Urinary bladder (tissue), 4 donors: ENCODE measurements around the gene CPLX1. TPM values are rescaled to one million over a fixed set of nuclear protein-coding genes. Genes with fewer than 3 reads are reported as not detected.
"Not testable (repeated sequence)": the region's sequence is repeated elsewhere in the genome, so short reads cannot be mapped to it uniquely, and the experiment has no call there.

ENCODE experiments used
- DNase-seq: peaks from one replicate; pipeline ENCODE4 v3.0.0-alpha.2; 2015; ENCODE audit errors: extremely low spot score
- H3K27ac ChIP-seq: one replicate; pipeline ENCODE4 v1.5.1; 2013; ENCODE audit warnings: low read depth, mild to moderate bottlenecking, moderate library complexity
- H3K36me3 ChIP-seq: one replicate; pipeline ENCODE4 v1.6.1; 2013; ENCODE audit warnings: mild to moderate bottlenecking, moderate library complexity; ENCODE audit not compliant: insufficient read depth
- H3K4me1 ChIP-seq: one replicate; pipeline ENCODE4 v1.6.1; 2013; ENCODE audit warnings: mild to moderate bottlenecking, moderate library complexity; ENCODE audit not compliant: insufficient read depth
- H3K4me3 ChIP-seq: one replicate; pipeline ENCODE4 v1.5.1; 2013; ENCODE audit warnings: low read depth, low read length
- WGBS: extraction: QIAGEN DNeasy Blood & Tissue Kit; methylation state at CpG from one replicate; pipeline ENCODE4 v1.1.7; 2013; 5-methylcytosine and 5-hydroxymethylcytosine counted together
- polyA plus RNA-seq: library from polyadenylated mRNA; stranded (reverse); fragments of 200-250 nt; gene quantifications from one replicate; pipeline ENCODE4 v1.2.3, GENCODE V29; 2013
- total RNA-seq: library from RNA; depleted of rRNA; stranded (reverse); fragments of >200 nt; gene quantifications from one replicate; pipeline ENCODE4 v1.2.3, GENCODE V29; 2014
- donor health status: healthy with polysubstance abuse.
- donor health status: healthy.

Gene CPLX1
- total and polyA plus RNA-seq, 2 donors, result 0.48 to 3.6 TPM

DNA sequence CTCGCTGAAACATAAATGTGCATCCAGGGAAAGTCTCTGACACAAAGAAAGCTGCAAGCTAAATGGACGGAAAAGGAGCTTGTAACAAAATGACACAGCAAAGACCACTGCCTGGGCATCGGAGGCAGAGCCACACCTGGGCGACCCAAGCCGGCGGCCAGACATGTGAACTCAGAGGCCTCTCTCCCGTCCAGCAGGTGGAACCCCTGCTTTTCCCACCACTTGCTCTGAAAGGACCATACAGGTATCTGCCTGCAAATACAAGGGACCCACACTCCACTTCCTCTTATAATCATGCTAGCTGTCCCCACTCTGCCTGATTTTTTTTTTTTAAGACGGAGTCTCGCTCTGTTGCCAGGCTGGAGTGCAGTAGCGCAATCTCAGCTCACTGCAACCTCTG, 12.0 kb downstream of the CPLX1 start:
- 54% methylated on average over 10 of the region's 10 CpGs for WGBS
- H3K27ac ChIP-seq, result no peak overlapping the region
- DNase-seq, result no peak
- H3K4me3 ChIP-seq, result no peak overlapping the region
- no peaks in the 10 kb centered on the region for H3K4me1 ChIP-seq
- no peaks in the 10 kb centered on the region for H3K36me3 ChIP-seq

DNA sequence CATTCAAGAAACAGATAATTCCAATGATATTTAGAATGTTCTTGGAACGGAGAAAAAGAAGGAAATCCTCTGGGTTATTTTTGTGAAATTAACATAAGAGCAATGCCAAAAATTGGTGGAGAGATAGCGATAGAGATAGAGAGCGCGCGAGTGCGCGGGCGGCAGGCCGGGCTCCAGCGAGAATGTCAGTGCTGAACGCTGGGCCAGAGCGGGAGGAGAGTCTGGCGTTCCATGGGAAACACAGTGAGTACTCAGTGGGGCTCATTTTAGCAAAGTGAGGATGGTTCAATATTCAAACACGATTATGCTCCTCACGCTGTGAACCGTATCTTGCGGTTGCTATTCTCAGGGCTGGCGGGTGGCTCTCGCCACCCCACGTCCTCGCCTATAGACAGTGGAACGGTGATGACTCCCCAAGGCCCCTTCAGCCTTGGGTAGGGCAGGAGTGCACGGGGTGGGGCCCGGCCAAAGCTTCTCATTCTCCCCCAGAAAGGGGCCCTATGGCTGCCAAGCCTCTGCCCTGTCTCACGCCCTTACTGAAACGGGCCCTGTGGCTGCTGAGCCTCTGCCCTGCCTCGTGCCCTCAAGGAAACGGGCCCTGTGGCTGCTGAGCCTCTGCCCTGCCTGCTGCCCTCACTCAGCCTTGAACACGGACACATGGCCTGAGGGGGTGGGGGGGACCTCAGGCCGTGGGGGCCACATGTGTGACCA, 16.9 kb downstream of the CPLX1 start:
- DNase-seq, result no peak

DNA sequence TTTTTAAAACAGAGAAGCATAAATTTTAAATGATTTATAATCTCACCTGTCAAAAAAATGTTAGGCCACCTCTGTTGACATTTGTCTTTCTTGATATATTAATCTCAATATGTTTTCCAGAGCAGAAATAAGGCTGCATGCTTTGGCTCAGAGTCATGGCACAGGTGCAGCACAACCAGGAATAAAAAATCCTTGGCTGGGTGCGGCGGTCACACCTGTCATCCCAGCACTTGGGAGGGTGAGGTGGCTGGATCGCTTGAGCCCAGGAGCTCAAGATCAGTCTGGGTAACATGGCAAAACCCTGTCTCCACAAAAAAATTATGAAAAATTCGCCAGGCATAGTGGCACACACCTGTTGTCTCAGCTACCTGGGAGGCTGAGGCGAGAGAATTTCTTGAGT, 18.1 kb downstream of the CPLX1 start:
- DNase-seq, result no peak
- 80% methylated on average over 5 of the region's 5 CpGs for WGBS
- no peak overlapping the region for H3K27ac ChIP-seq
- H3K4me3 ChIP-seq, result no peak overlapping the region
- H3K4me1 ChIP-seq, result no peaks in the 10 kb centered on the region
- no peaks in the 10 kb centered on the region for H3K36me3 ChIP-seq

More for the DNA sequence above, 16.9 kb downstream of the CPLX1 start:
- WGBS, result 51% methylated on average over 30 of the region's 30 CpGs
- H3K4me3 ChIP-seq, result no peak overlapping the region
- no peak overlapping the region for H3K27ac ChIP-seq
- H3K36me3 ChIP-seq, result no peaks in the 10 kb centered on the region
- H3K4me1 ChIP-seq, result no peaks in the 10 kb centered on the region

DNA sequence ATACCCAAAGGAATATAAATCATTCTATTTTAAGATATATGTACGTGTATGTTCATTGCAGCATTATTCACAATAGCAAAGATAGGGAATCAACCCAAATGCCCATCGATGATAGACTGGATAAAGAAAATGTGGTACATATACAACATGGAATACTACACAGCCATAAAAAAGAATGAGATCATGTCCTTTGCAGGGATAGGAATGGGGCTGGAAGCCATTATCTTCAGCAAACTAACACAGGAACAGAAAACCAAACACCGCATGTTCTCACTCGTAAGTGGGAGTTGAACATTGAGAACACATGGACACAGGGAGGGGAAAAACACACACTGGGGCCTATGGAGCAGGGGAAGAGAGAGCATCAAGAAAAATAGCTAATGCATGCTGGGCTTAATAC, 18.9 kb downstream of the CPLX1 start:
- not testable (repeated sequence) for DNase-seq, H3K36me3 ChIP-seq, H3K4me3 ChIP-seq, H3K4me1 ChIP-seq, H3K27ac ChIP-seq
- 88% methylated on average over 4 of the region's 4 CpGs for WGBS

DNA sequence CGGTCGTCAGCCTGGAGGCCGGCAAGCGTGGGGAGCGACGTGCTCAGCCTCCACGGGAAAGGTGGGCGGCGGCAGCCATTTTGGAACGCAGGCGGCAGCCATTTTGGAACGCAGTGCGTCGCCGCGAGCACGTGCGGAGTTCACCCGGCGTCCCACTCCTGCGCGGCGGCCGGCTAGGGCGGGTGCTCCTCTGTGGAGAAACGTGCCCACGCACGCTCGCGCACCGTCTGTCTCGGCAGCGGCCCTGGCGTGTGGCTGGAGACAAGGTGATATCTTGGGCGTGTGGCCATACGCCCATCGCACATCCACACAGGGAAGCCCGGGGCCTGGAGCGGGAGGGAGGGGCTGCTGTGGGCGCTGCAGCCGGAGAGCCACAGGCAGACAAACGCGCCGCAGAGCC, 21.1 kb downstream of the CPLX1 start:
- Histone ChIP-seq H3K4me3 (no peak overlapping the region), H3K27ac (no peak overlapping the region), H3K36me3 (no peaks in the 10 kb centered on the region), H3K4me1 (no peaks in the 10 kb centered on the region)
- DNase-seq, result no peak
- WGBS, result 86% methylated on average over 44 of the region's 44 CpGs

DNA sequence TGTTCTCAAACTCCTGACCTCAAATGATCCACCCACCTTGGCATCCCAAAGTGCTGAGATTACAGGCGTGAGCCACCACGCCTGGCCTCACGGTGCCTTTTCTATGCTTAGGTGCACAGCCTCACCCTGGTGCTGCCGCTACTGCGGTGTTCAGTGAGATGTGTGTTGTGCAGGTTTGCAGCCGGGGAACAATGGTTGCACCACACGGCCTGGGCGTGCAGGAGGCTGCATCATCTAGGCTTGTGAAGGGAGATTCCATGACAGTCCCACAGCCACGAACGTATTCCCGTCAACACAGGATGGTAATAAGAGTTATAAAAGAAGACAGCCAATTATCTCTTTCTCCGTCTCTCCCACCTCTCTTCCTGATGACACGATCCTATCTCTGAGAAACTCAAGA, 22.0 kb downstream of the CPLX1 start:
- no peaks in the 10 kb centered on the region for H3K4me1 ChIP-seq
- WGBS, result 91% methylated on average over 13 of the region's 13 CpGs
- H3K27ac ChIP-seq, result no peak overlapping the region

DNA sequence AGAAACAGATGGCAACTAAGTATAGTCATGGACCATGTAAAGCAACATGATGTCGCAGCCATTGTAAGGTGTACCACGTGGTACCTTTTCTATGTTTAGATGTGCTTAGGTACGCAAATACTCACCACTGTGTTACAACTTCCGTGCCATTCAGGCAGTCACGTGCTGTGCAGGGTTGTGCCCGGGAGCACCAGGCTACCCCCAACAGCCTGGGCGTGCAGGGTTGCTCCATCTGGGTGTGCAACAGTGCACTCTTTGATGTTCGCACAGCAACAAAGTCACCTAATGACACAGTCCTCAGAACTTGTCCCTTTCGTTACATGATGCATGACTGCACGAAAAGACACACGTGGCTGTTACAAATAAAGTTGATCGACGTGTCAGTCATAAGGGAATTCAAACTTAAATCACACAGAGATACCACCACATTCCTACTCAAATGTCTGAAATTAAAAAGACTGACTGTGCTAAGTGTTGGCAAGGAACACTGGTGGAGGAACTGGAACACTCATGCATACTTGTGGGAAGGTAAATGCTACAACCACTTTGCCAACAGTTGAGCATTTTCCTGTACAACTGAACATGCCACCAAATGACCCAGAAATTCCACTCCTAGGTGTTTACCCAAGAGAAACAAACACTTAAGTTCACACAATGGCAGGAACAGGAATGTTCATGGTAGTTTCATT, 24.3 kb downstream of the CPLX1 start:
- Histone ChIP-seq H3K4me1 (no peaks in the 10 kb centered on the region), H3K4me3 (no peak overlapping the region), H3K36me3 (no peaks in the 10 kb centered on the region), H3K27ac (no peak overlapping the region)
- no peak for DNase-seq
- WGBS, result 92% methylated on average over 13 of the region's 13 CpGs

More for the DNA sequence above, 22.0 kb downstream of the CPLX1 start:
- H3K4me3 ChIP-seq, result no peak overlapping the region
- no peaks in the 10 kb centered on the region for H3K36me3 ChIP-seq
- no peak for DNase-seq

DNA sequence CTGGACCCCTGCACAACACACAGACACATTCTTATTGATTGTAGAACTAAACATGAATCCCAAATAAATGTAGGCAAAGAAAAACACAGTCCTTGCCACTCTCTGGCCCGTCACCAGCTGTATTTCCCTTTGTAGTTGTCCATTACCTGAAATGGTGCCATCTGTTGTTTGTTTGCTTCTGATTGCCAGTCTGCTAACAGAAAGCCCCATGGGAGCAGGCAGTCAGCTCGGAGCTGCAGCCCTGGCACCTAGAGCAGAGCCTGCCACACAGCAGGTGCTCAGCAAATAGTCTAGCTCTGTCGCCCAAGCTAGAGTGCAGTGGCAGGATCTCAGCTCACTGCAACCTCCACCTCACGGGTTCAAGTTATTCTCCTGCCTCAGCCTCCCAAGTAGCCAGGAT, 28.9 kb downstream of the CPLX1 start:
- H3K27ac ChIP-seq, result no peak overlapping the region
- no peaks in the 10 kb centered on the region for H3K36me3 ChIP-seq
- WGBS, result 80% methylated on average over 4 of the region's 4 CpGs
- DNase-seq, result no peak
- H3K4me3 ChIP-seq, result no peak overlapping the region
- peaks cover 1% of the 10 kb centered on the region for H3K4me1 ChIP-seq

DNA sequence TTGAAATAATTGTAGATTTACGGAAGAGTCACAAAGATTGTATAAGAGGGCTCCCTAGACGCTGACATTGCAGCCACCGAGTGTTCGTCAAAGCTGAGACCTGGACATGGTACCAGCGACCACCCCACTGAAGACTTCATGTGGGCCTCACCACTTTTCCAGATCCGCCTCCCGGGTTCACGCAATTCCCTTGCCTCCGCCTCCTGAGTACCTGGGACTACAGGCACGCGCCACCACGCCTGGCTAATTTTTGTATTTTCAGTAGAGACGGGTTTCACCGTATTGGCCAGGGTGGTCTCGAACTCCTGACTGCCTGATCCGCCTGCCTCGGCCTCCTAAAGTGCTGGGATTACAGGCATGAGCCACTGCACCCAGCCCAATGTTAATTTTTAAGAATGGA, 29.7 kb downstream of the CPLX1 start:
- no peaks in the 10 kb centered on the region for H3K36me3 ChIP-seq
- H3K4me3 ChIP-seq, result no peak overlapping the region
- H3K27ac ChIP-seq, result no peak overlapping the region
- H3K4me1 ChIP-seq, result peaks cover 1% of the 10 kb centered on the region
- no peak for DNase-seq
- 94% methylated on average over 17 of the region's 17 CpGs for WGBS

DNA sequence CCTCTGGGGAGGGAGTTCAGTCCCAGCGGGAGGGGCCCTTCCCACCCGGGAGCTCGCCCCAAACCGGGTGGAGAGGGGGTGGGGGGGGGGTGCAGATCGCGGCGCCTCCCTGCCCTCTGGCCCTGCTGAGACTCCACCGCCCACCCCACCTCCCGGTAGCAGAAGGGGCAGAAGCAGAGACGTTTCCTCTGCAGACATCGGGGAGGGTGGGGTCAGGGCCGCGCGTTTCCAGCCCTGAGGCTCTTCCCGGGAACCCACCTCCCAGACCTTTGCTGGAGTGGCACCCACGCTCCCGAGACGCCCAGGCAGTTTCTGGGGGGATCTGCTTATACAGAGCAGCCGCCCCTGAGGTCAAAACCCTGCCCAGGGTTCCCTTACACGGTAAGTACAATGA, 30.2 kb downstream of the CPLX1 start:
- no peaks in the 10 kb centered on the region for H3K36me3 ChIP-seq
- H3K27ac ChIP-seq, result no peak overlapping the region
- DNase-seq, result no peak
- 16% methylated on average over 20 of the region's 20 CpGs for WGBS
- peaks cover 1% of the 10 kb centered on the region for H3K4me1 ChIP-seq
- no peak overlapping the region for H3K4me3 ChIP-seq

DNA sequence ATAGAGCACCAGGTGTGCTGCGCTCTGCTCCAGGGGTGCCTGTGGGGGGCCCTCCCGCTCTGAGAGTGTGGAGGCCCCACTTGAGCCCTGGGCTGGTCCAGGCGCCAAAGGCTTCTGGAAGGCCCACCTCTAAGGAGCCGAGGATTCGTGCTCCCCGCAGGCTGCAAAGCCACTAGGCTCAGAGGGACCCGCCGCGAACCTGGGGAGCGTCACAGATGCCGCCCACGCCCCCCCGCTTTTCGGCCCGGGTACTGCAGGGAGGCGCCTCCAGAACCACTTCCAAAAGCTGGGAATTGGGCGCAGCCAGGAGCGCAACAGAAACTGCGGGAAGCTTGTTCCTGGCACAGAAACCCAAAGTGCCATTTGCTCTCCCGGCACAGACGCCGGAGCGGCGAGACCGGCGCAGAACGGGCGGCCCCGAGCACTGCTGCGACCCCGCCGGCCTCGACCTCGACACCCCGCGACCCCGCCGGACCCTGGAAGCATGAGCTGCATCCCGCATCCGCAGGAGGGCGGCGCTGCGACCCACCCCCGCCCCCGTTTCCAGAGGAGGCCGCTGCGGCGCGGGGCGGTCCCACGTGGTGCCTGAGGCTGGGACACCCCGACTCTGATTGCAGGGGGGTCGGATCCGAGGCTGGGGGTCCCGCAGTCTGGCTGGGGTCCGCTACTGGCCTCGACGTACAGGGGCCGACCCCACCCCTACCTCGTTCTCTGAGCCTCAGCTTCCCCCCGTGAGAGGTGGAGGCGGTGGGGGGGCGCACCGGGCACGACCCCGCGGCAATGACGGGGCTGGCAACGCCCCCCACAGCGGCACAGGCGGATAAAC, 30.8 kb downstream of the CPLX1 start:
- H3K36me3 ChIP-seq, result no peaks in the 10 kb centered on the region
- no peak overlapping the region for H3K27ac ChIP-seq
- DNase-seq, result no peak
- peaks cover 1% of the 10 kb centered on the region for H3K4me1 ChIP-seq
- 2% methylated on average over 71 of the region's 71 CpGs for WGBS
- H3K4me3 ChIP-seq, result no peak overlapping the region

DNA sequence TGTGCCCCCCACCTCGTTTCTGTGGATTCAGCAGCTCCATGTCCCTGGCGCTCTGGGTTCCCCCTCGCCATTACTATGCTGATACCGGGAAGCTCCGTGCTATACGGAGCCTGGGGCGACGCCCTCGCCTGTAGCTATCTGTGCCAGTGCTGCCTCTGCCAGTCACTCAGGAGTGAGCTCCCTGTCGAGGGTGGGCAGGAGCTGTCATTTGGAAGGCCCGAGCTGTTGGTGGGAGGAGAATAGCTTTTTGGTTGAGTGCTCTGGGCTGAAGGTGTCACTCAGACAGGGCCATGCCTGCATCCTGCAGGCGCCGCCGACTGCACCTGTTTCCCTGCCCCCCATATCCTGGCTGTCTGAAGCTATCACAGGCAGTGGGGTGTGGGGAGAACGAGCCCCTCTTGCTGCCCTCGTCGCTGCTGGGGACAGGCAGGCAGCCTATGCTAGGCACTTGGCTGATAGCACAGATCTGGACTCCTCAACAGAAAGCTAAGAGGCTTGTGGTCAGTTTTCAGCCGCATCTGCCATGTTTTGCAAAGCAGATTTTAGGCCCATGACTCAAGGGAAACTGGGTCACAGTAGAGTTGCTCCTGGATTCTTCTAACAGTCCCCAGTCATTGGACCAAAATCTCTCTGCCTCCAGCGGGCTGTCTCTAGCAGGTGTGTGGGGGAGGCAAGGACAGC, 31.8 kb downstream of the CPLX1 start:
- 38% methylated on average over 19 of the region's 19 CpGs for WGBS
- no peak for DNase-seq
- Histone ChIP-seq H3K4me1 (peaks cover 1% of the 10 kb centered on the region), H3K36me3 (no peaks in the 10 kb centered on the region), H3K4me3 (no peak overlapping the region), H3K27ac (no peak overlapping the region)

DNA sequence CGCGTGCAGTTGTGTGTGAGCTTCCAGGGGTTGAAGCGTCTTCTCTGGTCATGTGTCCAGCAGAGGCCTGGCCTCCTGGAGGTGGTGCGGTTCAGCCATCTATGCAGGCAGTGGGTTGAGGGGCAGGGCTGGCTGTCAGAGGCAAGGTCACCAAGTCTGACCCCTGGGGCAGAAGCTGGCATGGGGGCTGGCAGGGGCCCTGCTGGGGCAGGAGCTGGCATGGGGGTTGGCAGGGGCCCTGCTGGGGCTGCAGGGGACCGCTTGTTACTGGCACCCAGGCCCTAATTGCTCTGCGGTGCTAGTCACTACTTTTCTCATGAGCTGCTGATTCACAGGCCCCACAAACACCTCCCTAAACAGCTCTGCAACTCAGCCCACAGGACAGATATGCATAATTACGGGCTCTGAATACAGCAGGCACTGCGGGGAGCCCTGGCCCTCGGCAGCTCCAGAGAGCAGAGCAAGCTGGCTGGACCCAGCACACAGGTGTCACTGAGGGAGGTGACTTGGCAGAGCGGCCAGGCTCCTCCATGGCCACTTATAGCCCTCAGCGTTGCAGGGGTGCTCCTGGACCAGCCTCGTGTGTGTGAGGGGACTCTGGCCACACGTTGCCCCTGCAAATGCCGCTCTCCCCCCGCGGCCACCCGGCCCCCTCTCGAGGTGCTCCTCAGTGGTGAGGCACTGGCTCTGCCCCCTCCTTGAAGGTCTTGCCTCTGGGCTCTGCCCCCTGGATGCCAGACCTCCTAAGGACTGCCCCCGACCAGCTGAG, 32.7 kb downstream of the CPLX1 start:
- no peaks in the 10 kb centered on the region for H3K36me3 ChIP-seq
- H3K4me3 ChIP-seq, result no peak overlapping the region
- H3K27ac ChIP-seq, result no peak overlapping the region
- H3K4me1 ChIP-seq, result peaks cover 1% of the 10 kb centered on the region
- no peak for DNase-seq
- 63% methylated on average over 19 of the region's 19 CpGs for WGBS
